ENCODE measurements around the gene NDUFA13.

- TF ChIP-seq CTCF (IDR thresholded peaks at IDR 0.05; ENCODE audit: insufficient read depth, low read length, poor library complexity, severe bottlenecking) (no peak), EZH2phosphoT487 (conservative IDR thresholded peaks at IDR 0.05; ENCODE audit: low read length) (no peak)
These were observed 23.9 kb upstream of the NDUFA13 start for GRCh38 chr19:19492026-19492610.
